NCI-H2029 treated with DMSO at 0.1 percent for 48 hours (cell line): ENCODE measurements around the gene FGF13.

ENCODE experiments used
- DNase-seq: peaks from one replicate; lab custom pipeline; 2025; lab: John Stamatoyannopoulos, UW

FGF13 gene

DNA sequence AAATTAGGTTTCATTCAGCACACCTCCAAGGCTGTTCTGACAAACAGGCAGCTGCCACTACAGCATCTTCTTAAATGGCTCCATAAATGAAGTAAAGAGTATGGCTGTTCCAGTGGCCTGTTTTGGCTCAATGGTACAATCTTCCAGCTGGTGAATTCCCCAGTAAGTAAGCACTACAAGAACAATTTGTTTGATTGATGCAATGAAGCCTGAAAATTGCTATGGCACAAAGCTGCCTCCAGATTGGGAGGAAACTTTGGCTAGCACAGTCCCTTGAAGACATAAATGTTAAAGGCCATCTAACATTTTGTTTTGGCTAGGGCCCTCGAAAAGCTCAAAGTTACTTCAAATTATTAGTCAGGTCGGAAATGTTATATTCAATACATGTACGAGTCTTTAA, 47.5 kb downstream of the FGF13 start:
- DNase-seq, result no peak

DNA sequence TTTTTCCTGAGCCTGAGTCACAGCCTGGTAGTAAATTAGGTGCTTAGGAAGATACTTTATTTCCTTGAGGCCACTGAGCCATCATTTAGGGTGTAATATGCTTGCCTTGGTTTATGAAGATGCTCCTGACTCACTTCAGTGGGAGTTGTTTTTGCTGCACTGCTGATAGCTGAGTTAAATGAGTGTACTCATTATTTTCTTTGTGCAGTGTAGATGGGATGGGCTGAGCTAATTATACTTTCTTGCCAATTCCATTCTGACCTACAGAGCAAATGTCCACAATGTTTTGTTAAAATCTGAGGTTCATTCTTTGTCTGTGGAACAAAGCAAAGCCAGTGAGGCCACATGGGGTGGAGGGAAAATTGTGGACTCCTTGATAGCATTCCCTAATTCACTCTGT, 60.0 kb downstream of the FGF13 start:
- DNase-seq, result no peak

DNA sequence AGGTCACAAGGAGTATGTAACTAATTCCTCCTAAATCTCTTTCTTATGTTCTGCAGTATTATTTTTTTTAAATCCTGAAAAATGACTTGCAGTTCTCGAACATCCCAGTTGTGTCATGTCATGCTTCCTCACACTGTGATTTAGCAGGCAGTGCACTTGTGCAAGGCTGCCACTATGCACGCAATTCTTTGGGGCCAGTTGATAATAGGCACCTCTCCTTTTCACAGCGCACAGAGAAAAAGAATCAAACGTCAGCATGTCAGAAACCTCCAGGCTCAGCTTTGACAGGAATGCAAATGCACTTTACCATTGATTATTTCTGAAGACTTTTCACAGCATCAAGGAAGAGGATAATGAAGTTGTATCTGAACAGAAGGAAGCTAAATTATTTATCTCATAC, 62.9 kb downstream of the FGF13 start:
- no peak for DNase-seq

DNA sequence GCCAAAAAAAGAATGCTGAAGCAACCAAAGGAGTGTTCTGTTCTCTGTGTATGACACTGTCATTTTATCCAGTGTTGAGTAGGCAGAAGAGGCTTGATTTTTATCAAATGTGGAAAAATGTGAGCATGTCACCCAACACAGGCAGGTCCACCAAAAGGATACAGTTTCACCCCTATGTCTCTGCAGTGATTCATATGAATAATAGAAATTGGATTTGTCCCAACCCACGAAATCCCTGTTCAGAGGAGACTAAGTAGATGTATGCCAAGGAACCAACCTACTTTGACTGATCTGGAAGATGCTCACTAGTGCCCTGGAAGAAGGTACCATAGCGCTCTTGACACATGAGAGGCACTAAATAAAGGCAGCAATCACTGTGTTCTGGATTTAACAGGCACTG, 72.5 kb downstream of the FGF13 start:
- no peak for DNase-seq
